Inflammatory macrophage (primary cell): ENCODE measurements around the gene RBM34.
"Not testable (repeated sequence)": the region's sequence is repeated elsewhere in the genome, so short reads cannot be mapped to it uniquely, and the experiment has no call there.

Source experiments
- DNase-seq, 2 donors: peaks; one replicate each; pipeline ENCODE4 v3.0.0-alpha.2; 2020 to 2022

Gene RBM34

DNA sequence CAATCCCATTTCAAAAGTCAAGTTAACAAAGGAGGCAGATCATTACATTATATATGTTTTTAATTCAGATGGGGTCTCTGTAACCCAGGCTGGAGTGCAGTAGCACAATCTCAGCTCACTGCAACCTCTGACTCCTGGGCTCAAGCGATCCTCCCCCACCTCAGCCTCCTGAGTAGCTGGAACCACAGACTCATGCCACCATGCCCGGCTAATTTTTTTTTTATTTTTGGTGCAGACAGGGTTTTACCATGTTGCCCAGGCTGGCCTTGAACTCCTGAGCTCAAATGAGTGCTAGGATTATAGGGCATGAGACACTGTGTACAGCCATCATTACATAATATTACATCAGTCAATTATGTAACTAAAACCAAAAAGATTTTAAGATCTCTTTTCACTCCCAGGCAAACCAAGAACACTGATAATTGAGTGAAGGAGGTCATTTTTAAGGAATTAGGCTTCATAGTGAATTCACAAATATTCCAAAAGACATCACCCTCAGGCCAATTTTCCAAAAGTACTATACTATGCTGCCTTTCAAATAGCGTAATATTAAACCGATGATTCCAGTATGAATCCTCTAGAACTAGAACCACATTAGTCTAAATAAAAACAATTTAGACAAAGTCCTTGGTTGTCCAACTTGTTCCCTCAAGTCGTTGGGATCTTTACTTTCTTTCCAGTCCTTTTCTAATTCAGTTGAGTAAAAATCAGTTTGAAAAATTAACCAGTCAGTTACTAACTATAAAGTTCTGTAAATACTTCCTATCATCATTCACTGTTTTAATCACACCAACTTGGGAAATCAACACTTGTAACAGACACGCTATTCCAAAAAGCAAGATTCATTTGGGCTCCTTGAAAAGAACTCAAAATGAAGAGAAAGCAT, 48.5 kb downstream of the RBM34 start:
- no peak for DNase-seq

DNA sequence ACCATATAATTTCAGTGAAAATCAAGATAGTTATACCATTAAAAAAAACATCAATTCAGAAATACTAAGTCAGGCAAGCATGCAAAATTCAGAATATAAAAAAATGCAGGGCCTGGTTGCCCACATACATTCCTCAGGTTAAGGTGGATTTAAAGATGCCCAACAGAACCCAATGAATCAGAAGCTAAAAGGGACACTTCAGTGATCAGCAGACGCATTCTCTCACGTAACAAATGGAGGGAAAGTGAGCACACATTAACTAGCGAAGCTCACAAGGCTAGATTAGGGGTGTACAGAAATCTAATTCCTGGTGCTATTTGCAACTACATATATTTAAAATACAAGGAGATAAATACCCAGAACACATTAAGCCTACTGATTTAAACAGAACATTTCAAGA, 49.9 kb downstream of the RBM34 start:
- DNase-seq: no peak

DNA sequence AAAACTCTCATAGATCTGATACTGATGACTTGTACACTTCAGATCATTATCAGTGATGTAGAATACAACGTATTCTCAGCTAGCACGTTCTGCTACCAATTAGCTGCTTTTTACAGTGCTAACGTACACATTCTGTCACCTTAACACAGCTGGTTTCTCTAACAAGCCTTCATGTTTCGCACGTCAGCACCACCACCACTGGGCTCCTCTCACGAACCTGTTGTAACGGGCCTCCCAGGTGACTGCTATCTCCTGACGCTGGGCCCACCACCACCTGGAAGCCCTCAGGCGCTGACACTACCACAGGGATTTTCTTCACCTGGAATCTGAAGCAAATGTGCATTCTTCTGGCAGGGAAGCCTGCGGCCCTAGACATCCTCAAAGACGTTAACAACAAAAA, 52.2 kb downstream of the RBM34 start:
- no peak for DNase-seq

DNA sequence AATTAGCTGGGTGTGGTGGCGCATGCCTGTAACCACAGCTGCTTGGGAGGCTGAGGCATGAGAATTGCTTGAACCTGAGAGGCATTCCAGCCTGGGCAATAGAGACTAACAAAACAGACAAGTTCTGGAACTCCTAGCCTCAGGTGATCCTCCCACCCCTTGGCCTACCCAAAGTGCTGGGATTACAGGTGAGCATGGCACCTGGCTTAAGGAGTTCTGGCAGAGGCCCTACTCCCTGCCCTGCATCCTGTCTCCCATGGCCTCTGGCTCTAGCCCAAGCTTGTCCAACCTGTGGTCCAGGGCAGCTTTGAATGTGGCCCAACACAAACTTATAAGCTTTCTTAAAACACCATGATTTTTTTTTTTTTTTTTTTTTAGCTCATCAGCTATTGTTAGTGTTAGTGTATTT, 52.9 kb downstream of the RBM34 start:
- DNase-seq: no peak

DNA sequence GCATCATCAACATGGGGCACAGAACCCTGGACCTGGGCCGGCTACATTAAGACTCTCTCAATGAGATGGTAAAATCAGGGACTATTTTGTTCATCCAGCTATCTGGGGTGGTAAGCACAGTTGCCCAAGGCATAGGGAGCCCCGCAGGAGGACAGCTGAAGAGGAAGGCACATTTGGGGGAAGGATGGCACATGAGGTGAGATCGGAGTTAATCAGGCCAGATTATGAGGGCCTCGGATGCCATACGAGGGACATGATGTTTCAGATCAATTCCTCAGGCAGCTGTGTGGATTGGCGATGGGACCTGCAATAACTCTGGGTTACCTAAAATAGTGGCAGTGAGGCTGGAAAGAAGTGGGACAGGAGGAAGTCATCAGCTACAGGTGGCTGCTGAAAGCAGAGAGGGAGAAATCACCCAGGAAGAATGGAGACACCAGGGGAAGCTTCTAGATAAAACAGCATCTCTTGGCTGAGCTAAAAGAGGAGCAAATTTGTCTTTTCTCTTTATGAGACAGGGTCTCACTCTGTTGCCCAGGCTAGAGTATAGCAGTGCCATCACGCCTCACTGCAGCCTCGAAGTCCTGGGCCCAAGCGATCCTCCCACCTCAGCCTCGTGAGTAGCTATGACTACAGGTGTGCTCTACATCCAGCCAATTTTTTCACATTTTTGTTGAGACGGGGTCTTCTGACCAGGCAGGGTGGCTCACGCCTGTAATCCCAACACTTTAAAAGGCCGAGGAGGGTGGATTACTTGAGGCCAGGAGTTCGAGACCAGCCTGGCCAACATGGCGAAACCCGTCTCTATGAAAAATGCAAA, 53.5 kb downstream of the RBM34 start:
- DNase-seq: no peak

DNA sequence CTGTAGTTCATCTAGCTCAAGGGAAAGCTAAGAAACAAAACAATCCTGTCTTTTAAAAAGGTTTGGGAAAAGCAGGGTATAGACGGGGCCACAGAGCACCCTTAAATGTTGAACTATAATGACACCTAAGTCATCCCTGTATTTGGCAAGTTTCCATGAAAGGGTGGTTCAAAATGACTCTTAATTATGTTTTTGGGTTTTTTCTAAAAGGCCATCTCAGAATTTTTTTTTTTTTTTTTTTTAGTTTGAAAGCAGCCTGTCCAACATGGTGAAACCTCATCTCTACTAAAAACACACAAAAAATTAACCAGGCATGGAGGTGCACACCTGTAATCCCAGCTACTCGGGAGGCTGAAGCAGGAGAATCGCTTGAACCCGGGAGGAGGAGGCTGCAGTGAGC, 54.6 kb downstream of the RBM34 start:
- DNase-seq: no peak

DNA sequence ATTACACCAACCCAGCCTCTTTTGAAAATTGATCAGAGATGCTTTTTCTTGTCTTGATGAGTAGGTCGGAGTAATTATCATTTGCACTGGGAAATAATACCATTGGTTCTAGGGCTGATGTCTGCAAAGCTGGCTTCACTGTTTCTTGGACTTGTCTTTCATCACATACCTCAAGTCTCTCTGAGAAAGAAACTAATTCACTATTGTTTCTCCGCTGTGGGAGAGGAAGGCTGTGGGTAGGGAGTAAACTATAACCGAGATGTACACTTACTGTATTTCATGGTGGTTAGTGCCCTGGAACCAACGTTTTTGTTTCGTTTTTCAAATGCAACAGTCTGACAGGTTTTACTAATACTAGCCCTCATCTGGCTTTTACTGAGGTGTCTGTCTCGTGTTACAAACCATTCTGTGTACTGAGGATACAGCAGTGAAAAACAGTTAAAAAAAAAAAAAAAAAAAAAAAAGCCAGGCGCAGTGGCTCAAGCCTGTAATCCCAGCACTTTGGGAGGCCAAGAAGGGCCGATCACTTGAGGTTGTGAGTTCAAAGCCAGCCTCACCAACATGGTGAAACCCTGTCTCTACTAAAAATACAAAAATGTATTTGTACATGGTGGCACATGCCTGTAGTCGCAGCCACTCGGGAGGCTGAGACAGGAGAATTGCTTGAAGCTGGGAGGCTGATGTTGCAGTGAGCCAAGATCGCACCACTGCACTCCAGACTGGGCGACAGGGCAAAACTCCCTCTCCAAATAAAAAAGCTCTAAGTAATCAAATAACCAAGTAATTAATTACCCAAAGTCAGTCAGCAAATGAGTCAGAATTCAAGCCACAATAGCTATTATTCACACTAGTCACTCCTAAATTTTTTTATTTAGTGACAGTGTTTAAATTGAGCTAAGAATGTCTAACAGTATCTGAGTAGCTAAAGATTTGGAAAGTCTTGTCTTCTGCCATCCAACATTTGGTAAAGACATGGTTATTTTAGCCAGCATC, 55.7 kb downstream of the RBM34 start:
- DNase-seq: no peak

DNA sequence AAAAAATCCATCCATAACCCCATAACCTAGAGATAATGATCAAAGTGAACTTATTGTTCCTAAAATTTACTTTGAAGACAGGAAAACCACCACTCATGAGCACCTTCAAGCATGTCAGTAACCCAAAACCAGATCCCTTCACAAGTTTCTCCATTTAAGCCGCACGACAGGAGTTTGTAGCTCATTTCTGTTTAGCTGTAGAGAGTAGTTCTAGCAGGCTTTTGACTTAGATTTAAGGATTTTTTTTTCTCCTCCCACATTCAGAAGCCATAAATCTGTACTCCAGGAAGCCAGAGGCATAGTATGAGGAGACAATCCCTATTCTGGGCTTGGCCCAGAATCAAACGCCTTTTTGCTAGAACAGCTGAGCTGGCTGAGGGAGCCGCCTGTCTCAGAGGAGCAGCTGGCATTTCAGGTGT, 58.0 kb downstream of the RBM34 start:
- DNase-seq: no peak

DNA sequence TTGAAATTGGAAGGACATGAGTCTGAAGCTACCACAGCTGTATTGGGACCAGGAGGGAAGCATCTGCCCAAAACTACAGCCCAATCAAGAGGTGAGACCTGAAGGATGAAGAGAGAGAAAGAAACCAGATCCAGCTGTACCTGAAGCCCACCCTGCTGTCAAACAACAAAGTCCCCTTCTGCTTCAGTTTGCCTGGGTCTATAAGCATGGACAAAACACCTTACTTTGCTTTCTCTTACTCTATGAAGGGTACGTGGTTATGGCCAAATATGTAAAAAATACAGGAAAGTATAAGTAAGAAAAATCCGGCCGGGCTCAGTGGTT, 58.8 kb downstream of the RBM34 start:
- DNase-seq: no peak

DNA sequence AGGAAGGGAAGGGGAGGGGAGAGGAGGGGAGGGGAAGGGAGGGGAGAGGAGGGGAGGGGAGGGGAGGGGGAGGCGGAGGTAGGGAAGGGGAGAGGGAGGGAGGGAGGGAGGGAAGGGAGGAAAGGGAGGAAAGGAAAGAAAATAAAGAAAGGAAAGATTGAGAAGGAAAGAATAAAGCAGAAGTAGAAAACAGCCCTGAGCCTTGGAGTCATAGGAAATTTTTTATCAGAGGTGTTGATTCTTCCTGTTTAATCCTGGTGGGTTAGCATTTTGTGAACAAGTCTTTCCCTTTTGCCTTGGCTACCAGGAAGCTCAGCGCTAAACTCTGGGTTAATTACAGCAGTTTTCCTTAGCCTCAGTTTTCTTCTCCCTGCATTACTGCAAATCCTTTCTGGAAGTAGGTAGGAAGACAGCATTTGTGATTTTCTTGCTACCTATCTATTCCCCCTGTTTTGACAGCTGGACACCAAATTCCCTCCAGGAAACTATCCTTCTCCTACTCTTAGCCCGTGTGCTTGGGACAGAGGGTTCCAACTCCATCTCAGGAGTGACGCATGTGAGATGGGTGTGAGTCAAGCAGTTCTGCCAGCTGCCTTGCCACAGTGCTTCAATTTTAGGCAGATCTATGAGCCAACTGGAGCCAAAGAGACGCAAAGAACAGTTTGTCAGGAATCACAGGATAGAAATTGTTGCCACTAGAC, 59.3 kb downstream of the RBM34 start:
- no peak for DNase-seq

DNA sequence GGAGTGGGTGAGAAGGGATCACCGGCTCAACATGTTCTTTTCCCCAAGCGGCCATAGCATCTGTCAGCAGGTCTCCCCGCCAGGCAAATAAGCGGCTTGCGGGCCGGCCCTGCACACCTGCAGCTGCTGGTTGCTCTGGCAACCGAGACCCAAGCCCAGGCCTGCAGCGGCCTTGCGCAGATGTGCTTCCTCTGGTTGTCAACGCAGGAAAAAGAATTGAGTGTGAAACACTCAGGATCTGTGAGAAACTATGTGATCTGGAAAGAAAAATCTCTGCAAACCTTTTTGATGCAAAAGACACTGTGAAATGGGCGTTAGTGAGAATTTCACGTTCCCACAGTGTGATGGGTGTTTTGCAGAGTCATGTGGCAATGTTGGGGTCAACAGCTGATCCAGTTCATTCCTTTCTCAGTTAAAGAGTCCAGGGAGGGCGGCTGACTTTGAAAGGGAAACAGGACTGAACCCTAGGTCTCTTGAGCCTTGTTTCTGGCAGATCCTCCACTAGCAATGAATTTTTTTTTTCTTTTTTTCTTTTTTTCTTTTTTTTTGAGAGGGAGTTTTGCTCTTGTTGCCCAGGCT, 60.8 kb downstream of the RBM34 start:
- DNase-seq: no peak

DNA sequence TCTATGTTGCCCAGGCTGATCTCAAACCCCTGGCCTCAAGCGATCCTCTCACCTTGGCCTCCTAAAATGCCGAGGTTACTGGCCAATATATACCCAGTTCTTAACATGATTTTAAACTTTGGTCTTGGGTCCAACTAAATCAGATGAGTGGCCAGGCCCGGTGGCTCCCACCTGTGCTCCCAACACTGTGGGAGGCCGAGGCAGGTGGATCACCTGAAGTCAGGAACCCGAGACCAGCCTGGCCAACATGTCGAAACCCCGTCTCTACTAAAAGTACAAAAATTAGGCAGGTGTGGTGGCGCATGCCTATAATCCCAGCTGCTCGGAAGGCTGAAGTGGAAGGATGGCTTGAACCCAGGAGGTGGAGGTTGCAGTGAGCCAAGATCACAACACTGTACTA, 62.1 kb downstream of the RBM34 start:
- no peak for DNase-seq

DNA sequence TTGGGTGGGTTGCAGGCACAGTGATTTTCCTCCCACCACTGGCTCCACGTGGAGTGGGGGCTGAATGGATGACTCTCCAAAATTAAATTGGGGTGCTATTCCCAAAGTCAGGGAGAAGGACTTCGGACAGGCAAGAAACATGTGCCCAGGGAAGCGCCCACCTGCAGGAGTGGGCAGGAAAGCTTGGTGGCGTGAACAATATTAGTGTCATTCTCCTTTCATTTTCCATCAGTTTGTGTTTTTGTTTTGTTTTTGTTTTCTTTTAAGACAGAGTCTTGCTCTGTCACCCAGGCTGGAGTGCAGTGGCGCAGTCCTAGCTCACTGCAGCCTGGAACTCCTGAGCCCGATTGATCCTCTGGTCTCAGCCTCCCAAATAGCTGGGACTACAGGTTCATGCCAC, 62.5 kb downstream of the RBM34 start:
- no peak for DNase-seq

DNA sequence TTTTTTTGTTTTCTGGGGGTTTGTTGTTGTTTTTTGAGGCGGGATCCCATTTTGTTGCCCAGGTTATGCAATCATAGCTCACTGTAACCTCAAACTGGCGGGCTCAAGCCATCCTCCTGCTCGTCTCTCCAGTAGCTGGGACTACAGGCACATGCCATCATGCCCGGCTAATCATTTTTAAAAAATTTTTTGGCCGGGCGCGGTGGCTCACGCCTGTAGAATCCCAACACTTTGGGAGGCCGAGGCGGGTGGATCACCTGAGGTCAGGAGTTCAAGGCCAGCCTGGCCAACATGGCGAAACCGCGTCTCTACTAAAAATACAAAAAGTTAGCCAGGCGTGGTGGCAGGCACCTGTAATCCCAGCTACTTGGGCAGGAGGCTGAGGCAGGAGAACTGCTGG, 63.5 kb downstream of the RBM34 start:
- DNase-seq: not testable (repeated sequence)

DNA sequence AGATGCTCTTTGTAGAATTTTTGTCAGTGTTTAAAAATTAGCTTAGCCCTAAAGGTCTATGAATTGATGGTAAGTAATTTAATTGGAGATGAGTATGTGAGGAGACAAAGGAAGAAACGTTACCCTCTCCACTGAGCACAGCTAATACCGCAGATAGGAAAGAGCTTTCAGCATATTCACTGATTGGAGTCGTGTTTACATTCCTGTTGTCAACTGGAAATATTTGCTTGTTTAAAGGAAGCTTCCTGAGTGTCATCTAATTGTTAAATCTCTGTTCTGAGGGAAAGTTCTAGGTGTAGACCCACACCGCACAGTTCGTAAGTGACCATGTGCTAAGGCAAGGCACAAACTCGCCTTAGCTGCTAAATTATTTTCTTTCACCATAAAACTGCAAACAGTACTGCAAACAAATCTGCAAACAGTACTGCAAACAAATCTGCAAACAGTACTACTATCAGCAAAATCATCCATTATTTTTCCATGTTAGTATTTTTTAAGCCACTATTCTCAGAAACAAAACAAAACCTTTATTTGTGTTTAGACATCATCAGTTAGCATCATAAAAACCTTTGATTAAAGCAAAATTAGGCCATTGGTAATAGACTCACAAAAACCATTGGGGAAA, 65.0 kb downstream of the RBM34 start:
- DNase-seq: no peak

DNA sequence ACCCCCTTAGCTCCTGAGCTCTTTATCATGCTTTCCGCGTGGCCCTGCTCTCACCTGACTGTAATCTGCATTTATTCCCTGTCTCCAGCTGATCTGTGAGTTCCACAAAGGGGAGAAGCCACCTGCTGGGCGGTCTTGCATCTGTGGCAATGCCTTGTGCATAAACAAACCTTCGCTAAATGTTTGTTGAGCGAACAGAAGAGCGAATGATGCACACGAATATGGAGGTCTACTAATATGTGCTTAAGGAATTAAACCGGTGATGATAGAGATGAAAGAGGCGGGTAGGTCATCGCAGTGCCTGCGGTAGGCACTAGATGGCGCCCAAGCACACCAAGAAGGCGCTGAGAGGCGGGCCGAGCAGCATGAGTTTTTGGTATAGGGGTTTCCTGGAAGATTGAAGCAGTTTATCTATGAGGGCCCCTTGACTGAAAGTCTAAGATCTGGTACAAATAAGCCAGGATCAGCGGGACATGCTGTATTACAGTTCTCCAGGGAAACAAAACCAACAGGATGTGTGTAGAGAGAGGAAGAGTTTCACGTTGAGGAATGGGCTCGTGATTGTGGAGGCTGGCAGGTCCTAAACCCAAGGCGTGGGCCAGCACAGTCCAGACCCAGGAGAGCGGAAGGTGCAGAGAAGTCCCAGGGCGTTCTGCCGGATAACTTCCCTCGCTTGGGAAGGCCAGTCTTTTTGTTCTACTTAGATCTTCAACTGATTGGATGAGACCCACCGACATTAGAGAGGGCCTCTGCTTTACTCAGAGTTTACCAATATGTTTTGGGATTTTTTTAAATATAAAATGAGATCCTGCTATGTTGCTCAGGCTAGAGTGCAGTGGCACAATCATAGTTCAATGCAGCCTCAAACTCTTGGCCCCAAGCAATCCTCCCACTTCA, 67.1 kb downstream of the RBM34 start:
- peak; percentile 75 to 77 for DNase-seq

DNA sequence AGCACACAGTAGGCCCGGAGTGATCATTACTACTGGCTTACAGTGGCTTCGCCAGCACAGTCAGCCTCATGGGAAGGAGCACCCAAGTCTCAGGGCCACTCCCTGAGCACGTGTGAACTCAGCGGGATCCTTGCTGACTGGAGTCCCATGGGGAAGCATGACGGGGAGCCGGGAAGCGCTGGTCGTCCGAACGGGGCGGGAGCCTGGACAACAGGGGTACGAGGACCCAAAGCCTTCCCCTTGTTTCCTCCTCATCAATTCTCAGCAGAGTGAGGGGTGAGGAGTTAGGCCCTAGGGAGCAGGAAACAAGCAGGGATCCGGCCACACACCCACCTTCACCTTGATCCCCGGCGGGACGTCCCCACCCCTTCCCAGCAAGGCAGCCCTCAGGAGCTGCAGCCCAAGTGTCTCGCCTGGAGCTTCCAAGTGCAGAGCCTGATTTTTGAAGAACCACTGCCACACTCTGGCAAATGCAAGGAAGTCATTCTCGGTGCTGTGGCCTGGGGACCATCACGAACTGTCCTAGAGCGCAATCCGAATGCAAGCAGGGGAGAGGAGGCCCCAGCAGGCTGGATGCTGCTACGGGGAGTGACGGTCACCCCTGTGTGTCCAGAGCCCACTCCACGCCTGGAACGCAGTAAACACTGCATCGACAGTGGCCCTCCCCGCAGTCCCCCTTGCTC, 67.9 kb downstream of the RBM34 start:
- DNase-seq: peak; percentile 45 to 51

DNA sequence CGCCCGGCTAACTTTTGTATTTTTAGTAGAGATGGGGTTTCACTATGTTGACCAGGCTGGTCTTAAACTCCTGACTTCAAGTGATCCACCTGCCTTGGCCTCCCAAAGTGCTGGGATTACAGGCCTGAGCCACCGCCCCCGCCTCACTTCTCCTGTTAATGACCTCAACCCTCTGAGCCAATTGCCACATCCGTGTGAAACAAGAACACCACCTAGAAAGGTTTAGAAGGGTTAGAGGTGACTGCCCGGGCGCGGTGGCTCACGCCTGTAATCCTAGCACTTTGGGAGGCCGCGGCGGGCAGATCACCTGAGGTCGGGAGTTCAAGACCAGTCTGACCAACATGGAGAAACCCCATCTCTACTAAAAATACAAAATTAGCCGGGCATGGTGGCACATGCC, 68.6 kb downstream of the RBM34 start:
- not testable (repeated sequence) for DNase-seq

DNA sequence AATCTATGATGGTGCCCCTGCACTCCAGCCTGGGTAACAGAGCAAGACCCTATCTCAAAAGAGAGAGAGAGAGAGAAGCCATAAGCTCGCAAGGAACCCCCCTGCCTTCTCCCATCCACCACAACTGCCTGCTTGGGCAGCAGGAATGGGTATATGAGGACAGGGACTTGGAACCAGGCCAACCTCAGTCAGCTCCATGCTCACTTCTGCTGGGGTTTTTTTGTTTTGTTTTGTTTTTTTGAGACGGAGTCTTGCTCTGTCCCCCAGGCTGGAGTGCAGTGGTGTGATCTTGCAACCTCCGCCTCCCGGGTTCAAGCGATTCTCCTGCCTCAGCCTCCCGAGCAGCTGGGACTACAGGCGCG, 69.0 kb downstream of the RBM34 start:
- not testable (repeated sequence) for DNase-seq
